Endothelial cell of umbilical vein (primary cell): ENCODE results near the gene FNBP1.

Experiments
- MYC ChIP-seq: IDR thresholded peaks from one replicate; pipeline ENCODE4 v1.6.1; 2011; ENCODE audit warnings: mild to moderate bottlenecking, low read depth, low read length
- TF ChIP-seq, protein P1 (sequence below), 2 donors: IDR thresholded peaks; 1 replicate in 1 of 2; 2 replicates in 1 of 2; pipeline ENCODE4 v1.5.1; 2011; ENCODE audit warnings: low read length in 2 of 2, mild to moderate bottlenecking in 2 of 2, moderate library complexity in 2 of 2, control low read depth in 1 of 2, inconsistent platforms in 1 of 2, low read depth in 1 of 2; ENCODE audit not compliant: insufficient read depth in 1 of 2; ENCODE audit errors: extremely low read depth in 1 of 2

DNA sequence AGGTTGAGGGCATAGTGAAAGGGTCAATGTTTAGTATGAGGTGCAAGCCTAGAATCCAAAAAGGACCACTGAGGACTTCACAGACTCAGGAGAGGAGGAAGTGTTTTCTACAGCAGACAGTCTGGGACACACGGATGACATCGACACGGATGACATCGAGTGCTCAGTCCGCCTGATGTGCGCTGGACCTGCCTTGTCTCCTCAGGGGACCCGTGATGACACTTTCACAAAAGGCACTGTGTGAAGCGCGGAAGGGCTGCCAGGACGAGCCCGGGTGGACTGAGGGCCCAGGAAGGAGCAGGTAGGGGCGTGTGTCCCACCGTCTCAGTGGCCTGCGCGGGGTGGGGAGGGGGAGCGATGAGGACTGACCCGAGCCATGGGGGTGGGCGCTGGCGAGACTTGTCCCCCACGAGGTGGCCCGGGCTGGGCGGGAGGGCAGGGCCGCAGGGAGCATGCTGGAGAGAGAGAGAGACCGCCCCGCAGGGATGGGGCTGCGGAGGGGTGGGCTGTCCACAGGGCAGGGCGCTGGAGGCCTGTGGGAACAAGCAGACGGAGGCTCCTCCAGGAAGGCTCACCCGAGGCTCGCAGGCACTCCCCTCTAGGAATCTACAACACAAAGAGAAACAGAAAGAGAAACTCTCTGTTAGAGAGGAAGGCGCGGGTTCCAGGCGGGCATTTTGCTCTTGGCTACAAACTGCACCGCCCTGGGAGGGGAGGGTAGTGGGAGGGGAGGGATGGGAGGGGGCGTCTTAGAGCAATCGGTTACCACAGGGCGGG lies 152.9 kb downstream of the FNBP1 start:
- TF ChIP-seq, protein P1, sequence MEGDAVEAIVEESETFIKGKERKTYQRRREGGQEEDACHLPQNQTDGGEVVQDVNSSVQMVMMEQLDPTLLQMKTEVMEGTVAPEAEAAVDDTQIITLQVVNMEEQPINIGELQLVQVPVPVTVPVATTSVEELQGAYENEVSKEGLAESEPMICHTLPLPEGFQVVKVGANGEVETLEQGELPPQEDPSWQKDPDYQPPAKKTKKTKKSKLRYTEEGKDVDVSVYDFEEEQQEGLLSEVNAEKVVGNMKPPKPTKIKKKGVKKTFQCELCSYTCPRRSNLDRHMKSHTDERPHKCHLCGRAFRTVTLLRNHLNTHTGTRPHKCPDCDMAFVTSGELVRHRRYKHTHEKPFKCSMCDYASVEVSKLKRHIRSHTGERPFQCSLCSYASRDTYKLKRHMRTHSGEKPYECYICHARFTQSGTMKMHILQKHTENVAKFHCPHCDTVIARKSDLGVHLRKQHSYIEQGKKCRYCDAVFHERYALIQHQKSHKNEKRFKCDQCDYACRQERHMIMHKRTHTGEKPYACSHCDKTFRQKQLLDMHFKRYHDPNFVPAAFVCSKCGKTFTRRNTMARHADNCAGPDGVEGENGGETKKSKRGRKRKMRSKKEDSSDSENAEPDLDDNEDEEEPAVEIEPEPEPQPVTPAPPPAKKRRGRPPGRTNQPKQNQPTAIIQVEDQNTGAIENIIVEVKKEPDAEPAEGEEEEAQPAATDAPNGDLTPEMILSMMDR (IDR thresholded peaks at IDR 0.05; ENCODE audit: extremely low read depth in 1 of 2, insufficient read depth in 1 of 2, low read depth in 1 of 2, low read length in 2 of 2), result no peak
- no peak for TF ChIP-seq MYC
